ENCODE data around the gene NRL. TPM values are rescaled to one million over a fixed set of nuclear protein-coding genes. Genes with fewer than 3 reads are reported as not detected.
A peak's percentile ranks its signal among the peaks of the same experiment; 100 is the strongest.

The NRL gene
- polyA plus RNA-seq (2013, experiment 1 of 2; ENCODE audit: insufficient read length) = 0.48 TPM
- 0.40 TPM for polyA plus RNA-seq (2013, experiment 2 of 2; ENCODE audit: insufficient read length)

DNA sequence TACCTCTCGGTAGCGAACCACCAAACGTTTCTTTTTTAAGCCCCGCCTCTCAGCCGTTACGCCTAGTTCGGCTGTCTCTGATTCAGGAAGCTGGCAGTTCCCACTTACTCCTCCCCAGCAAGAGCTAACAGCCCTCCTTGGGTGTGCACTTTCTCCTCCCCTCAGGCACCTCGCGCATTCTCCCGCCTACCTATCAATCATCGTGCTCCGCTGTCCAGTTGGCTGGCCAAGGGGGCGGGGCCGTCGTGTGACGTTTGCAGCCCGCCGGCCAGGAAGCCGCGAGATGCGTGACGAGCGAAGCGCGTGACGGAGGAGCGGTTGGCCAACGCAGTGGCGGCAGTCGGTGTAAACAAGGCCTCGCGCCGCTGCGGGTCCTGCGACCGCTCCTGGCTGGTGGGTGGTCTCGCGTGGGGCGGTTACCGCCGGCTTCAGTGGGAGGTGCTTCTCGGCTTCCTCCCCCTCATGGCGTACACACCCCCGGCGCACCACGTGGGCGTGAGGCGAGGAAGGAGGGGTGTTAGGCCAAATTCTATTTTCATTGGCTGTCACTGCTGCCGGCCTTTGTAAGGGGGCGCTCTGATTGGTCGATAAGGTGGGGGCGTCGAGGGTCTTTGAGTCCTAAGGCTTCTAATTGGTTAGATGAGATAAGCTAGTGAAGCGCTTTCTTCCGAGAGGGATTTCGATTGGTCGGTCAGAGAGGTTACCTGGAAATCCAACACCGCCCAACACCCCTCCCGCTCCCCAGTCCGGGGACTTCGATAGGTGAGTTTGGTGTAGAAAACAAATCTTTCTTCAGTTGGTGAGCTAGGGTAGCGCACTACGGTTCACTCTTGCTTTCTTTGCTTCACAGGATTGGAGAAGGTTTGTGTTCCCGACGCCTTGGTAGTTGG lies at the start of gene NRL, which contains the start of gene DCAF11:
TSS of gene NRL (minus strand) at position 418 of the 890 bp plus-strand sequence. CDS start 32,101 bp downstream, outside the sequence.
TSS of gene DCAF11 (plus strand) at position 246 of the 890 bp plus-strand sequence. CDS start 818 bp downstream, outside the sequence.
- DNase-seq = peak; percentile 100

DNA sequence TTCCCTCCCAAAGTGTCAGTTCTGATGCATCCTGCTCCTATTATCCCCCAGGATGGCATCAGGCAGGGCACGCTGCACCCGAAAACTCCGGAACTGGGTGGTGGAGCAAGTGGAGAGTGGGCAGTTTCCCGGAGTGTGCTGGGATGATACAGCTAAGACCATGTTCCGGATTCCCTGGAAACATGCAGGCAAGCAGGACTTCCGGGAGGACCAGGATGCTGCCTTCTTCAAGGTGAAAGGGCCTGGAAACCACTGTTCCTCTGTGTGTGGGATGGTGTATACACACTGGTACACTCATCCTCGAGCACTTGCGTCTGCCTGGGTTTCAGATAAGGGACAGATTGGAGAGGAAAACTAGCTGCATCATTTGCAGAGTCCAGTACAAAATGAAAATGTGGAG lies 47.3 kb upstream of the NRL start:
- DNase-seq = no peak

DNA sequence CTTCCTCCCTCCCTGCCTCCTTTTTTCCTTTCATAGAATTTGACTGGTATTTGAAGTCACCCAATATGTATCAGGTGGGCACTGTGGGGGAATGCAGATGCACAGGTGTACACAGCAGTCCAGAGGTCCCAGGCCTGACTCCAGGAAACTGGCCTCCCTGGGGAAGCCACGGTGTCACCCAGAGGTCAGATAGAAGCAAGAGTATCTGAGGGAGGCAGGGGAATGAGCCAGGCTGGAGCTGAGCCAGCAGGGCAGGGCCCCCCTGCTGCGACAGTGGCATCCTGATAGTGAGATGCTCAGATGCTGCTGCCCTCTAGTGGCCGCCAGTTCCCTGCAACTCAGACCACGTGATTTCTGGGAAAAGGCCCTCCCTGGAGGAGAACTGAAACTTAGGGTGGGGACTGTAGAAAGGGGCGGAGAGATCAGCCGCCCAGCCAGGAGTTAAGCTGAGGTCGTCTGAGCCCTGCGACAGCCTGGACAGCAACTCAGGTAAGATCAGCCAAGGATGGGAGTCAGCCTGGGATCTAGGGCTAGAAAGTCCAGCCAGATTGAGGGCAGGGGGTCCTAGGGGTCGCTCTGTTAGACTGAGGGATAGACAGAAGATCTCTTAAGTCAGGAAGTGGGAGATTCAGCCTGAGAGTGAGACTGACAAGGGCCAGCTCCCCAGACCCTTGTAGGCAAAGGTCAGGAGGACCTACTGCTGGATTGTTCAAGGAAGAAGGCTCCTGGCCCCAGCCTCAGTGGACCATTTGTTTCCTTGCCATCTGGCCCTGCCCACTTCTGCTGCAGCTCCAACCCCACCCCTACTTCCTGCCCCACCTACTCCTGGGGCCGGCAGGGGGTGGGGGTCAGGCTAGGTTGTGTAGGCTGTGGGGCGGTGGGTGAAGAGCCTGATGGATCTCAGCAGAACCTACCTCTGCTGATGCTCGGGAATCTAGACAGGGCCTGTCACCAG lies 46.4 kb upstream of the NRL start, which contains the start of gene IRF9:
TSS of gene IRF9 (plus strand) at position 416 of the 955 bp plus-strand sequence. CDS start 880 bp downstream, outside the sequence.
- DNase-seq = peak; percentile 94

DNA sequence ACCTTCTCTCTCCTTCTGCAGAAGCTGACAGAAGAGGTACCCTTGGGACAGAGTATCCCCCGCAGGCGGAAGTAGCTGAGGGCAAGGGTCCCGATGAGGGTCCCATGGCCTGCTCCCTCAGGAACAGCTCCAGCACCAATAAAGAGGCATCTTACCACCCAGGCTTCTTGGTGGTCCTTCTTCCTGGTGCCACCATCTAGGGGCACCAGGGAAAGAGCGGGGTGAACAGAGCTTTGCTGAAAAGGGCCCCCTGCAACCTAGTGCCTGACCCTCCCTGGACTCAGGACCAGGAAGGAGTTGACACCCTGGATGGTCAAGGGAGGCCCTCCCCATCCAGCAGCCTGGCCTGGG lies 45.7 kb upstream of the NRL start:
- DNase-seq = no peak

DNA sequence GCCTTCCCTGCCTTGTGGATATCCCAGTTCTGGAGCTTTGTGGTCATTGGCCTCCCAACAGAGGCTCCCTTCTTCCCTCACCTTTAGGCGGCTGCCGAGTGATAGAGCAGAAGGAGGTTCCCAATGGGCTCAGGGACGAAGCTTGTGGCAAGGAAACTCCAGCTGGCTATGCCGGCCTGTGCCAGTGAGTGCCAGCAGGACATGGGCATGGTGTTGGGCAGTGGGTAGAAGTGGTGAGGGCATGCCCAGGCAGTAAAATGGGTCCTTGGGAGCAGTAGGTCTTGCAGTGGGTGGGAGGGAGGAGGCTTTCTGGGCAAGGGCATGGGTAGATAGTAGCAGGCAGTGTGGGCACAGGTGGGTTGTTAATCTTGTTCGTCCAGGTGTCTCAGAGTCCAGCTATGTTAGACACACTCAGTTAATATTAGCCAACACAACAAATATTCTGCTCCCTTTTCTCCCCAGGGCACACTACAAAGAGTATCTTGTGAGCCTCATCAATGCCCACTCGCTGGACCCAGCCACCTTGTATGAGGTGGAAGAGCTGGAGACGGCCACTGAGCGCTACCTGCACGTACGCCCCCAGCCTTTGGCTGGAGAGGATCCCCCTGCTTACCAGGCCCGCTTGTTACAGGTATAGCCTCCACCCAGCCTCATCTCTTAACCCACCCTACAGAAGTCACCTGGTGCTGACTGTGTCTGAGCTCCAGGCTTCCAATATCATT lies 45.2 kb upstream of the NRL start:
- DNase-seq = no peak

DNA sequence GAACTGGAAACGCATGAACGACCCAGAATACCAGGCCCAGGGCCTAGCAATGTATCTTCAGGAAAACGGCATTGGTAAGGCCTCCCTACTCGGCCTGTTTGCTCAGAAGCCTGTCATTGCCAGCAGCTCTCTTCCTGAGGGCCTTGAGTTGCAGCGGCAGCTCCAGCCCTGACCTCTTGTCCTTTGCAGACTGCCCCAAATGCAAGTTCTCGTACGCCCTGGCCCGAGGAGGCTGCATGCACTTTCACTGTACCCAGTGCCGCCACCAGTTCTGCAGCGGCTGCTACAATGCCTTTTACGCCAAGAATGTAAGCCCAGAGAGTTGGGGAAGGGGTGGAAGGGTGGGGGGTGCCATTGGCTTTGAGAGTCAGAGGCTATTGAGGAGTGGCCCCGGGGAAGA lies 42.6 kb upstream of the NRL start:
- no peak for DNase-seq

DNA sequence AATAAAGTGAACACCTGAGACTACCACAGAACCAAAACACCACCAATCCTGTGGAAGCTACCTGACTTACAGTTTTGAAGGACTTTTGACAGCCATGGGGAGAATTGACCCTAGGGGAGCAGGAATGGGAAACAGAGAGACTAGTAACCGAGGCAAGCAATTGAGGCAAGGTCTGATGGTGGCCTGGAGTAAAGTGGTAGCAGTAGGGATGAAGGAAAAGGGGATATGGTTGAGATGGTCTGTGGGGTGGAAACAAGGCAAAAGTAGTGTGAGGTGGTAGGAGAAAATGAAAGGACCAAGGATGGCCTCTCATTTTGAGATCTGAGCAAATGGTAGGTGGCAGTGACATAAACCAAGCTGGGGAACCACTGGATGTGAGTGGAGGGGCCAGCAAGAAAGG lies 42.1 kb upstream of the NRL start:
- DNase-seq = no peak

DNA sequence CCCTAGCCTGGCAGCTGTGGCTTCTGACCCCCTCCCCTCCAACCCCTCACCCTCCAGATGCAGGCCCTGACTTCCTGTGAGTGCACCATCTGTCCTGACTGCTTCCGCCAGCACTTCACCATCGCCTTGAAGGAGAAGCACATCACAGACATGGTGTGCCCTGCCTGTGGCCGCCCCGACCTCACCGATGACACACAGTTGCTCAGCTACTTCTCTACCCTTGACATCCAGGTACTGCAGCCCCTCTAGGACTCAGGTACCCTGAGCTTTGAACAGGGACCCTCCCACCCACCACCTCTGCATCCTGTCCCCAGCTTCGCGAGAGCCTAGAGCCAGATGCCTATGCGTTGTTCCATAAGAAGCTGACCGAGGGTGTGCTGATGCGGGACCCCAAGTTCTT lies 40.4 kb upstream of the NRL start:
- no peak for DNase-seq

DNA sequence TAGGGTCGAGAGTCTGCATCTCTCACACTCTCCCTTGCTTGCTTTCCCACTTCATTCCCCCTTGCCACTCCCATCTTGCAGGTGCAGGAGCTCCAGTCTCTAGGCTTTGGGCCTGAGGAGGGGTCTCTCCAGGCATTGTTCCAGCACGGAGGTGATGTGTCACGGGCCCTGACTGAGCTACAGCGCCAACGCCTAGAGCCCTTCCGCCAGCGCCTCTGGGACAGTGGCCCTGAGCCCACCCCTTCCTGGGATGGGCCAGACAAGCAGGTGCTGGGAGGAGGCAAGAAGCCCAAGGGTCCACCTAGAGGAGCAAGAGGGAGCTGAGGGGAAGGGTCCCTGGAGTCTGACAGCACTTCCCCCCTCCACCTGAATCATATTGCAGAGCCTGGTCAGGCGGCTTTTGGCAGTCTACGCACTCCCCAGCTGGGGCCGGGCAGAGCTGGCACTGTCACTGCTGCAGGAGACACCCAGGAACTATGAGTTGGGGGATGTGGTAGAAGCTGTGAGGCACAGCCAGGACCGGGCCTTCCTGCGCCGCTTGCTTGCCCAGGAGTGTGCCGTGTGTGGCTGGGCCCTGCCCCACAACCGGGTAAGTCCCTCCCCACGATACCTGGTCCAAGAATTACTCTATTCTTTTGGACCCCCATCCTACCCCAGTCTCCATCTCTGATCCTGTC lies 36.8 kb upstream of the NRL start:
- no peak for DNase-seq

DNA sequence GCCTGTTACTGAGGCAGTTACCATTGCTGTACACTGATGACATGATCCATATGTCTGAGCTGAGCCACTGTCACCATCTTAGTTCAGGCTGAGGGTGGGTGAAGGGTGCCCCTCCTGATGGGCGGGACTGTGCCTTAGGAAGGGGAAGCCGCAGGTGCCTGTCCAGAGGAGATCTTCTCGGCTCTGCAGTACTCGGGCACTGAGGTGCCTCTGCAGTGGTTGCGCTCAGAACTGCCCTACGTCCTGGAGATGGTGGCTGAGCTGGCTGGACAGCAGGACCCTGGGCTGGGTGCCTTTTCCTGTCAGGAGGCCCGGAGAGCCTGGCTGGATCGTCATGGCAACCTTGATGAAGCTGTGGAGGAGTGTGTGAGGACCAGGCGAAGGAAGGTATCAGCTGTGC lies 36.2 kb upstream of the NRL start:
- no peak for DNase-seq

DNA sequence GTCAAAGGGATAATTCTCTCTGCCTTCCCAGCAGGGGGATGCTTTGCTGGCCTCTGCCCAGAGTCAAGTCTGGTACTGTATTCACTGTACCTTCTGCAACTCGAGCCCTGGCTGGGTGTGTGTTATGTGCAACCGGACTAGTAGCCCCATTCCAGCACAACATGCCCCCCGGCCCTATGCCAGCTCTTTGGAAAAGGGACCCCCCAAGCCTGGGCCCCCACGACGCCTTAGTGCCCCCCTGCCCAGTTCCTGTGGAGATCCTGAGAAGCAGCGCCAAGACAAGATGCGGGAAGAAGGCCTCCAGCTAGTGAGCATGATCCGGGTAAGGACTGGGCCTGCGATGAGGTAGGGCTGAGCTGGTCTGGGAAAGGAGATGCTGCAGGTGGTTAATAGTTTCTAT lies 35.8 kb upstream of the NRL start:
- DNase-seq = no peak

DNA sequence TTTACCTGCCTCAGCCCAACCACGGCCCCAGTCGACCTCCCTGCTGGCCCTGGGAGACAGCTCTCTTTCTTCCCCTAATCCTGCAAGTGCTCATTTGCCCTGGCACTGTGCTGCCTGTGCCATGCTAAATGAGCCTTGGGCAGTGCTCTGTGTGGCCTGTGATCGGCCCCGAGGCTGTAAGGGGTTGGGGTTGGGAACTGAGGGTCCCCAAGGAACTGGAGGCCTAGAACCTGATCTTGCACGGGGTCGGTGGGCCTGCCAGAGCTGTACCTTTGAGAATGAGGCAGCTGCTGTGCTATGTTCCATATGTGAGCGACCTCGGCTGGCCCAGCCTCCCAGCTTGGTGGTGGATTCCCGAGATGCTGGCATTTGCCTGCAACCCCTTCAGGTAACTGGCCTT lies 35.3 kb upstream of the NRL start:
- DNase-seq = no peak

DNA sequence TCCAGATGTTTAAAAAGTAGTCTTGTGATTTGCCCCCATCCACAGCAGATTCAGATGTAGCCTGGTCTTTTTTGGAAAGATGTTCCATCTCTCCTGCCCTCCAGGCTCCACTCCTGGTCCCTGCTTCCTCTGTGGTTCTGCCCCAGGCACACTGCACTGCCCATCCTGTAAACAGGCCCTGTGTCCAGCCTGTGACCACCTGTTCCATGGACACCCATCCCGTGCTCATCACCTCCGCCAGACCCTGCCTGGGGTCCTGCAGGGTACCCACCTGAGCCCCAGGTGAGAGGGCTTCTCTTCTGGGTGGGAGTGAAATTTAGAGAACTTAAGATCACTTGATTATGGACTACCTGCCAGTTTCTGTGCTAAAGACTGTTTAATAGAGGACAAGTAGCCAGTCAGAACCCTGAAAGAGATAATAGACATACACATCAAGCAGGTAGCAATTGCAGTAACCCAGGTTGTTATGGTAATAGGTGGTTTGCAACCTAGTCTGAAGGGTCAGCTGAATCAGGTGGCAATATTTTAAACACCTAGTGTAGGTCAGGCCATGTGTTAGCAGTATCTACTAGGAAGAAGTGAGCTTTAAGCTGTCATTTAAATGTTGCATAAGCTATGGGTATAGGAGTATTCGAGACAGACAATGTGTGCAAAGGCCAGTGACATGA lies 34.7 kb upstream of the NRL start:
- DNase-seq = no peak

DNA sequence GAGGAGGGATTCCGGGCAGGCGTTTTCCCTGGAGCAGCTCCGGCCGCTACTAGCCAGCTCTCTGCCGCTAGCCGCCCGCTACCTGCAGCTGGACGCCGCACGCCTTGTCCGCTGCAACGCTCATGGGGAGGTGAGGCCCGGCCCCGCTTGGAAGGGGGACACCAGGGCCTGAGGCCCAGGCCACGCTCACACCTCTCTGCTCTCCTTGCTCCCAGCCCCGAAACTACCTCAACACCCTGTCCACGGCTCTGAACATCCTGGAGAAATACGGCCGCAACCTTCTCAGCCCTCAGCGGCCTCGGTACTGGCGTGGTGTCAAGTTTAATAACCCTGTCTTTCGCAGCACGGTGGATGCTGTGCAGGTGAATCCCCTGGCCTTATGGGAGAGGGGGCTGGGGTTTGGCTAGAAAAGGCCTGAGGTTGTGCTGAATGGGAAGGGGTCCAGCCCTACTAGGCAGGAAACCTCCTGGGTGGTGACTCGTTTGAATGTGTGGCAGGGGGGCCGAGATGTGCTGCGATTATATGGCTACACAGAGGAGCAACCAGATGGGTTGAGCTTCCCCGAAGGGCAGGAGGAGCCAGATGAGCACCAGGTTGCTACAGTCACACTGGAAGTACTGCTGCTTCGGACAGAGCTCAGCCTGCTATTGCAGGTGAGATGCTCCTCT lies 33.1 kb upstream of the NRL start:
- DNase-seq = no peak

DNA sequence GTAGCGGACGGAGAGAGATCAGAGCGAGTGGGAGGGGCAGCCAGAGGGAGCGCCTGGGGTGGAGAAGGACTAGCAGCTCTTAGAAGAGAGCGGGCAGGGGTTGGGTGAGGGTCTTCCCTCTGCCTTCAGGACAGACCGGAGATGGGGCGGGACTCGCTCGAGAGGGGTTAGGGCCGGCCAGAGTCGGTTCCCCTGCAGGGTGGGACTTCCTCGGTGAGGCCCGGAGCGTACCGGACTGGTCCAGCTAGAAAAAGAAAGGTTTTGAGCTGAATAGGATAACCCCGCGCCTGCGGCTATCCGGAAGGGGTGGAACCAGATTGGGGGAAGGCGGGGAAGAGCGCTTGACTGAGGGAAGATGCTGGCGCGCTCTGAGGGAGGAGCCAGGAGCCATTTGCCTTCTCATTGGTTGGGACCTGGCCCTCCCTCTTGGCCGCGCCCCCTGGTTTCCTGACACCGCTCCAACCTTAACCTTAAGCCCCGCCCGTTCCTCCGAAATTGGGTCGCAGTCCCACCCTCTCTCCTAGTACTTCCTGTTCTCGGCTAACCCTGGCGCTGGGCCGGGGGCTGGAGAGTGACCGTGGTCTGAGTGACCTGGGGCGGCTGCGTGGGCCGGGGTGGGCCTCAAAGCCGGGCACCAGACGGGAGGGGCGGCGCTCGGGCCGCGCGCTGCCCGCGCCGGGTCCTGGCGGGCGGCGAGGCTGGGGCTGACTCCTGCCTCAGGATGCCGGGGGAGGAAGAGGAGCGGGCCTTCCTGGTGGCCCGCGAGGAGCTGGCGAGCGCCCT lies 32.4 kb upstream of the NRL start, which contains the start of gene RNF31:
TSS of gene RNF31 (plus strand) at position 521 of the 783 bp plus-strand sequence. CDS start at position 722, 201 bp downstream.
- DNase-seq = peak; percentile 98

DNA sequence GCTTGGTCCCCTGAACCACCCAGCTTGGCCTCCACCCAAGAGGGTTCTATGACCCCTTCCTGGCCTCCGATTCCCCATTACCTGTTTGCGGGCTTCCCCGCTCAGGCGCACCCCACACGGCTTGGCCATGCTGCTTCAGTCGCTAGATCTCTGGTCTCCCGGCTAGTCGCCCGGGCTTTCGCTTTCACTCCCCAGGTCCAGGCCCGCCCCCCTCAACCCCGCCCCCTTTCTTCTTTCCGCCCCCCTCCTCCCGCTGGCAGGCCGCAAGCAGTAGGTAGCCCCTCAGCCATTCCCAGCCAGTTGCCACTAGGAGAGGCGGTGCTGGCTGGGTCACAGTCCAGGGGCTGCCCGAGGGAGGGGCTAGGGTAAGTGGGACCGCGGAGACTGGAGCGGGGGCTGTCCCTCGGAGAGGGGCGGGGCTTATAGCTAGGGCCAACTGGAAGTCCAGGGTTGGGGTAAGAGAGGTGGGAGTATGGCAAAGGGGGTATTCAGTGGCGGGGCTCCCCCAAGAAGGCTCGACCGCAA lies 31.8 kb upstream of the NRL start, which contains the start of gene PSME2:
TSS of gene PSME2 (minus strand) at position 158 of the 525 bp plus-strand sequence. CDS start at position 129, 29 bp downstream.
- peak; percentile 98 for DNase-seq

DNA sequence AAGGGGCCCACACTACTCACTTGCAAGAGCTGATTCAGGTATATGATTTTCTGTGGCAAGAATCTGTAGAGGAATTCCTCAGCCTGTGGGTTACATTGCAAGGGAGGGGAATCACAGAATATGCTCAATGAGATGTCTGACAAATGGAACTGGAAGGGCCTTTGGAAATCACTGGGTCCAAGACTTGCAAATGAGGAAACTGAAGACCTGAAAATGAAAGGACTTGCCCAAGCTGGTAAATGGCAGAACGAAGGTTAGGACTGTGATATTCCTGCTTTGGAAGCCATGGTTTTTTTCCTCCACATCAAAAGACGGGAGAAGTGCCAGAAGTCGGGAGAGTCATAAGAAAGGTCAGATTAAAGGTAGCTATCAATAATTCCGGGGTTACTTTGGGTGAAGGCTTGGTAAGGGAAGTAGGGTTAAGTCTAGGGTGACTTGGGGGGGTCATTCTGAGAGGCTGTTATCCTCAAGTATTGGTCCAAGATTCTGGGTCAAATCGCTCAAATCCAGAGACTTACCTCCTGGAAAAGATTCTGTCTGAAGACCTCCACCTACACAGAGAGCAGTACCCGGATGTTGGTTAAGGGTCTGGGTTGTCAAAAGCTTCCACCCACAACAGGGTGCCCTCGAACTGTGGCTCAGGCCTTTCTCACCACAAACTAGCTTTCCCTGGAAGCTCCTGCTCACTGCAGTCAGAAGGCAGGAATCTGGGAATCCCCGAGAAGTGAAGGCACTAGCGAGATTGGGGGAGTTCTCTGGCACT lies 31.1 kb upstream of the NRL start:
- no peak for DNase-seq

DNA sequence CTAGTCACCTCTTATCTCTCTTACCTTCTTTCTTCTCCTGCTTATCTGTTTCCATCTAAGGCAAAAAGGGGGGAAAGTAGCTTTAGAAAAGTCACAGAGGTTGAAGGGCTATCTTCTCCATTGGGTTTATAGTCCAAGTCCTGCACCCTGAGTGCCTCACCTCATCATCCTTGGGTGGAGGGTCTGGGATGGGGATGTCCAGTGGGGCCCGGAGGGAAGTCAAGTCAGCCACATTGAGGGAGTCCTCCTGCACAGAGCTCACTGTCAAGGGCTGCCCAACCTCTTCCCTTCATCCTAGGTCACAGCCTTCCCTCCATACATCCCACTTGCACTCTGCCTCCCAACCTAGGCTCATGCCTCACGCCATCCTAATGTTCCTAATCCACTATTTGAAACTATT lies 30.5 kb upstream of the NRL start:
- DNase-seq = no peak
